HG03280 (cell line): Measurements from ENCODE around the gene NFIA.

Experiments used
- ATAC-seq: cut with Tn5 transposase; IDR thresholded peaks from one replicate; pipeline ENCODE4 v1.9.1; 2021; ENCODE audit warnings: mild to moderate bottlenecking, moderate library complexity; ENCODE audit not compliant: unreplicated experiment

The NFIA gene

DNA sequence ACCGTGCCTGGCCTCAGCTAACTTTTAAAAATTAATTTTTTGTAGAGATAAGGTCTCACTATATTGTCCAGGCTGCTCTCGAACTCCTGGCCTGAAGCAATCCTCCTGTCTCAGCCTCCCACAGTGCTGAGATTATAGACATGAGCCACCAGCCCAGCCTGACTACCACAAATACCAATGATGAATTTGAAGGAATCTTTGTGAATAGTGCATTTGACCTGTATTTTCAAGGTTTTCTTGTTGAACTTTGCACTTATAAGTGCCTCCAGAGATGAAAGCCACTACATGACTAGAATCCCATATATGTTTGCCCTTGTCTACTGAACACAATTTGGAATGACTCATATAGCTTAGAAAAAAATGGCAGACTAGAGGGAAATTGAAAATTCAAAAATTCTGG is 297.3 kb downstream of the NFIA start:
- no peak for ATAC-seq

DNA sequence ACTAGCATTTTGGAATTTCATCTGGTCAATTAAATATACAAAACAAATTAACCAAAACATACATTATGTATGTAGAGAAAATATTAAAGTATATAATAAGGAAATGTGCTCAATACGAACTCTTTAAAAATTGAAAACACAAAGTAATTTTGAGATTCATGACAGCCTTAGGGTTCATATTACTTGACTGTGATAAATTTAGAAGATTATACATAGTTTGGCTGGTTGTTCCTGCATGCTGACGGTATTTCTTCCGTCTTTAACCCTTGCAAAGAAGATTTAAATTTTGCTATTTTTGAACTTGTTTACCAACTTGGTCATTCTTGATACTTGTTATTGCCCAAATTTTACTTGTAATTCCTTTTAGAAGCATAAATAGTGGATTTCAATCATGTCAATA is 298.2 kb downstream of the NFIA start:
- no peak for ATAC-seq

DNA sequence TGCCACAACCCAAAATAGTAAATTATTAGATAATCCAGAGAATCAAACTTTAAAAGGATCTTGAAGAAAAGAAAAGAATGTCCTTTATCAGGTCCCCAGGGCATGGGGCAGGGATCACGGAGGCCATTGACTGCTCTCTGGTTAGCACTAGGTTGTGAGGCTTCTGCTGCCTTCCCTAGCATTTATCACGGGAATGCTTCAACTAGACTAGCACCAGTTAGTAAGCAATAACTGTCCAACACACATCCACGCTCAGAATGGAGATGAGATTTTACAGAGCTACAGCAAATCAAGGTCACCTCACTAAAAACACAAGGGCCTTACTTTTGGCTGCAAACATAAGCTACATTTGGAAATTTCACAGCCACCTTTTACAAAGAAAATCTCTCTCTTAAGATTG is 304.0 kb downstream of the NFIA start:
- ATAC-seq, result no peak

DNA sequence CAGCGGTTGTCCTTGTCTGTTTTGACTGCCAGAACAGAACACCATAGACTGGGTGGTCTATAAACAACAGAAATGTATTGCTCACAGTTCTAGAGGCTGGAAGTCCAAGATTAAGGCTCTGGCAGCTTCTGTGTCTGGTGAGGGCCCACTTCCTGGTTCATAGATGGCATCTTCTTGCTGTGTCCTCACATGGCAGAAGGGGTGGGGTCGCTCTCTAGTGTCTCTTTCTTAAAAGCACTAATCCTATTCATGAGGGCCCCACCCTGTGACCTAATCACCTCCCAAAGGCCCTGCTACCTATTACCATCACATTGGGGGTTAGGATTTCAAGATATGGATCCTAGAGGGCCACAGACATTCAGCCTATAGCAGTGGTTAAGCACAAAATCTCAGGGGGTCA is 304.4 kb downstream of the NFIA start:
- no peak for ATAC-seq

DNA sequence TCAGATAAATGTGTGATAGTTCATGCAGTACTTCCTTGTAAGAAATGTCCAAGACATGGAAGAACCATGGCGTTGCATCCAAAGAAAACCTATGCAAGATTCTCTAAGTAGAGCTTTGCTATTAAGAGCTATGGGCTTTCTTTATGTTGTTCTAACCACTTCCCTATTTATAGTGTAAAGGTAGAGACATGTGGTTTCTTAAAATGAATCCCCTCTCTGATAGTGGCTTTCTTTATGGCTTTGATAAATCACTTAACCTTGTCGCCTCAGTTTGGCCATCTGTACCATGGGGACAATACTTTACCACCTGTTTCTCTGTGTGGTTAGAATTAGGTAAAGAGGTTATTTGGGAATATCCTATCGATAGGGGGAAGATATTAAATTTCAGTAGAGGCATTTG is 305.5 kb downstream of the NFIA start:
- peak; percentile 67 for ATAC-seq

DNA sequence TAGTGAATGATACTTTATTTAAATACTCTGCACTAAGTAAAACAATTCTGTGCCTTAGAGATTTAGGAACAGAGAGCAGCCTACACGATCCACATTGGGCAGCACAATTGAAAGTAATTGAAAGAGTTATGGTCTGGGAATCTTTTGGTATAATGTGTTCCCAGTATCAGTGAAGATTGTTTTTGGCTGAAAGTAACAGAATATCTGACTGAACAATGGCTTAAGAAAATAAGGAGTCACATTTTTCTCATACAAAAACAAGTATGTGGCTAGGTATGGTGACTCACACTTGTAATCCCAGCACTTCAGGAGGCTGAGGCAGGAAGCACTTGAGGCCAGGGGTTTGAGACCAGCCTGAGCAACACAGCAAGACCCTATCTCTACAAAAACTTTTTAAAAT is 306.2 kb downstream of the NFIA start:
- no peak for ATAC-seq

DNA sequence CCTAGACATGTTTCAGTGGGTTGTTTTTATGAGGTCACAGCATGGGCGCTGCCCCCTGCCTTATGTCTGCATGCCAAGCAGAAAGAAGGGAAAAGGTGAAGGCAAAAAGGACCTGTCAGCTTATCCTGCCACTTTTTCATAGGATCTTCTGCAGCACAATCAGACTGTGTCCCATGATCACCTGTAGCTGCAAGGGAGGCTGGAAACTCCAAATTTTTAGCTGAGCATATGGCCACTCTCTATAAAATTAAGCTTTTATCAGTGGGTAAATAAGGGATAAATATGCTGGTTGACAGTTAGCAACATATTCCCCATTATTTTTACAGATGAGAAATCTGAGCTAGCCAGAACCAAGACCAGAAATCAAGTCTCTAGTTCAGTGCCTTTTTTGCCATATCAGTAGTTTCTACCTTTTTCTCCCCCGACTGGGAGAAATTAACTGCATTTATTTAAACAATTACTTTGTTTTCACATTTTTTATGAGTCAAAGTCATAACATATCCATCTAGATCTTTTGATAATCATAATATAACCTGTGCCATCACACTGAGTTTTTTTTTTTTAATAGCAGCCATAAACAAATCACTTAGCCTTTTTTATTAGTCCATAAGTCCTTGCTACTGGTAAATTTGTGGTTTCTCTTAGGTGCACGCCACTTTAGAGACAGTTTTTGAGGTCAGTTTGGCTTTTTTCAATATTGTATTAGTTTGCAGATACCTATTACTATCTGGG is 307.0 kb downstream of the NFIA start:
- no peak for ATAC-seq

DNA sequence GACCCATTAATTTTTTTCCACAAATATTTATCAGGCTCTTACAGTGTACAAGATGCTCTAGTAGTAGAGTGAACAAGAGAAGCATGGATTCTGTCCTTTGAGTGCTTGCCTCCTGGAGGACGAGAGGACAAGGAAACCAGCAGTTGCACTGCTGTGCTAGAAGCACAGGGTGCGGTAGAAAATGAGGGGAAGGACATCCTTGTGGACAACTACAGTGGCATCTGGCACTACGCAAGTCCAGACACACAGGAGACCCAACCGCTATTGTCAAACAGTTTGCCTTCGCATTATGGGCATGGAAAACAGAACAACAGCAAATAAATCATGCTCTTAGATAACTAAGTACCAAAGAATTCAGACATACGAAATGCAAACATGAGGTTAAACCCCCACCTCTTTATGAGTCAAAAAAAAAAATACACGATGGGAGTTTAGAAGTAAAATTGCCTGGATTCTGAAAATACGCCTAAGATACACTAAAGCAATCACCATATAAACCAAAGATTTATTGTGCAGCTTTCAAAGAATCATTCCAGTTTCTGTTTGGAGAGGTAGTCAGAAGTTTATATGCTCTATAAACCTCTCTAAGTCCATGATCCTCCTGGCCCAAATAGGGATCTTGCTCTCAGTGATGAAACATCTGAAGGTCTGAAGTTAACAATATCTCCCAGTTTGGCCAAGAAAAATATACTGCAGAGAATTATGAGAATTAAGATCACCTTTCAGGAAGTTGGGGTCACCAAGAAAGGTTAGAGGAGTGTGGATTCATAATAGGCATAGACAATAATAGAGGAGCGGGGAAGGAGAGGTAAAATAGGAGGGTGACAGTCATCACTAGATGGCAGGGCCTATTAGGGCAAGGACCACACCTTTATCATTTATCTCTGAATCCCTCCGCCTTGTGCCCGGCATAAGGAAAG is 307.8 kb downstream of the NFIA start:
- no peak for ATAC-seq

DNA sequence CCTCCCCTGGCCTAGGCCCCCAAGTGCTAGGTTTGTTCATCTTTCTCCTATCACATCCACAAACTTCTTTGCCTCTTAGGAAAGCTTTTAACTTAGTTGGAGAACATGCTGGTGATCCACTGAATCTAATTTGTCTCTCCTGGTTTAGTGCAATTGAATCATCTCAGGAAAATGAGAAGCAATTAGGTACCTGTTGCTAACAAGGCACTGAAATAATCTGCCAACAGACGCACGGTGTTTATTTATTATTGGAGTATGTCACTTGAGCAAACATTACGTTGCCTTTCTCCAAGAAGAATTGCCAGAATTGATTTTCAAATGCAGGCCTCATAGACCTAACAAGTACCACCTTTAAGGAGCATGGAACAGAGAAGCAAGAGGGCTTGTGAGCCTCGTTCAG is 309.4 kb downstream of the NFIA start:
- ATAC-seq, result no peak

DNA sequence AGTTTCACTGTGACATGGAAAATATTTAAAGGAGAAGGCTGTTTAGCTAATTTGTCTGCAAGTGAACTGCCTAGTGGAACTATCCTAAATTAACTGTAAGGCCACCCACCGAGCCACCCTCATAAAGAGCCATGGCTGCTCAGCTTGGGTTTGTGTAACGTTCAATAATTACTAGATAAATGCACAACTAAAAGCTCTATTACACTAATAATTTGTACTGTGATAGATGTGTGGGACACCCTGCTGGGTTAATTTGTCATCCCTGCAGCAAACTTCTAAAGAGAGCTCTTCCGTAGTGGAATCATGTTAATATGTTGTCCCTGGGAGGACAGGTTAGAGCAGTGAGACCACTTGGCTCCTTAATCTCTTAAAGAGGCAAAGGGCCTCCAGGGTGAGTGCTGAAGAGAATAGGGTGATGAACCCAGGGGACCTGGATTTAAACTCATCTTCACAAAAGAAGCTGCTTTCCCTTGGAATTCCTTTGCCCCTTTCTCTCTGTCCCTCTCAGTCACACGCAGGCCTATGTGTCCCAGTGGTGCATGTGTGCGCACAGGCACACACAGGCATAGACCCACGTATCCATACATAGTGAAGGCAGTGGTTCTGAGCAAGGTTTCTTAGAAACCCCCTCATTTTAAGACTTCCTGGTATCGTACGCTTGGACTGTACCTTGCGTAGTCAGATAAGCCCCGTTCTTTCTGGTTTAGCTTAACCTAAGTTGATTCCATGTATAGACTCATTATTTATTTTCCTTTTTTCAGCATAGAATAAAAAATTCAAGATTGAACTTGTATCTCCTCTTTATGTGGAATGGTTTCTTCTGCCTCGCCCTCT is 310.3 kb downstream of the NFIA start:
- ATAC-seq, result no peak

DNA sequence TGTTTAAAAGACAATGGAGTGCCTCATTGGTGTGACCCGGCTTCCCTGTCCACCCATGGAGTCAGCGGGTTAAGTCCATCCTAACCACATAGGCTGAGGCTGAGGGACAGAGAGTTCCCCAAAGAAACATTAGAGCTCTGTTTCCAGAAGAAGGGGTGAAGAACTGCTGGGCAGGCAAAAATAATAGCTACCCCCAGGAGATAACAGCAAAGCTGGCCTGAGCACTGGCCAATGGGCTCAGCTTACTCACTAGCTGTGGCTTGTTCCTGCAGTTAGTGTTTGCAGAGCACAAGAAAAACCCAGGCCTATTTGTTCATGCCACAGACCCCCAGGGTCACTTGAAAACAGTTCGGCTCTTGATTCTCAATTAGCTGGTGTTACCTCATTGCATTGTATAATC is 311.2 kb downstream of the NFIA start:
- no peak for ATAC-seq

DNA sequence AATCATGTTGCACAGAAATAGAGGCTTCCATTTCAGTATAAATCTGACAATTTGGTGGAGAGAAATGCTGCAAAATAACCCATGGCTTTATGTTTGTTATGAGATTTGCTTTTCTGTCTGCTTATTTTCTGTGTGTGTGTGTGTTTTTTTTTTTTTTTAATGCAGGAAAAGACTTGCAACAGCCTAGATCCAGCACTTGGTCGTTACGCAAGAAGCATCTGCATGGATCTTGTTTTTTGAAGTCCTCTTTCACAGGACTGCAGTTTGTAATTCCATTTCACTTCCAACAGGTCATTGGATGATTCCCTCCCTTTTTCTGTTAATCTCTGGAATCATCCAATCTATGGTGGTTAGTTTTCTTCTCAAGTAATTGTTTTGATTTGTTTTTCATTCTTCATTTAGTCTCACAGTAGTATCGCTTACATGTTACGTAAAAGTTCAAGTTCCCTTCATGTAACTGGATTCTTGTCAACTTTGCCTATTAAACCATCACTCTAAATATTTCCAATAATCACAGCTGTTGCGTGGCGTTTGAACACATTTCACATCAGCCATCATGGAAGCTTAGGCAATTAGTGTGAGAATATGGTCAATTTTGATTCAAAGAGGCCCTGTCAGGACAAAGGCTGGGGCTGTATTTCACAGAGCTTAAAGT is 312.9 kb downstream of the NFIA start:
- no peak for ATAC-seq

DNA sequence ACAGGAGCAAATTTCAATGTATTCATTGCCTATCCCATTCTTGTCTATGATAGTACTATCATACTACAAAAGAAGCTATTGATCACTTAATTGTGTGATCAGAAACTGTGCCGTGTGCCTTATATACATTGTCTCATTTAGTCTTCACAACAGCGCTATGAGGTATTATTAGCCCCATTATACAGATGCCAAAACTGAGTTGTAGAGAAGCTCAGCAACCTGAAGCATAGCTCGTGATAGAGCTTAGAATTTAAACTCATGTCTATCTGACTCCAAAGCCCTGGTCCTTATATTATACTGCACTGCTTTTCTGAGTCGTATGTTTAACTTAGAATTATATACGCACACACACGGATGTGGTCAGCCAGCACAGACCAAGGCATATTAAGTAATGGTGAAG is 315.1 kb downstream of the NFIA start:
- ATAC-seq, result no peak

DNA sequence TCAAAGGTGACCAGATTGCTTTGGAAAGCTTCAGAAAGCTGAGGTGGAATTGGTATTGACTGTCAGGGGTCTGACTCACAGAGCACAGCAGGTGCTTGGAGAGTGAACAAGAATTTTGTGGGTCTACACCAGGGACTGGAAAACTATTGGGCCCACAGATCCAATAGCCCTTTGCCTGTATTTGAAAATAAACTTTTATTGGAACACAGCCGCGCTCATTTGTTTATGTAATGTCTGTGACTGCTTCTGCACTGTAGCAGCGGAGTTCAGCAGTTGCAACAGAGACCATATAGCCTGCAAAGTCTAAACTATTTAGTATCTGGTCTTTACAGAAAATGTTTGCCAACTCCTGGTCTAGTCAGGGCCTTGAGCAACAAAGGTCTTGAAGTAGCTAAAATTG is 315.6 kb downstream of the NFIA start:
- ATAC-seq, result no peak

DNA sequence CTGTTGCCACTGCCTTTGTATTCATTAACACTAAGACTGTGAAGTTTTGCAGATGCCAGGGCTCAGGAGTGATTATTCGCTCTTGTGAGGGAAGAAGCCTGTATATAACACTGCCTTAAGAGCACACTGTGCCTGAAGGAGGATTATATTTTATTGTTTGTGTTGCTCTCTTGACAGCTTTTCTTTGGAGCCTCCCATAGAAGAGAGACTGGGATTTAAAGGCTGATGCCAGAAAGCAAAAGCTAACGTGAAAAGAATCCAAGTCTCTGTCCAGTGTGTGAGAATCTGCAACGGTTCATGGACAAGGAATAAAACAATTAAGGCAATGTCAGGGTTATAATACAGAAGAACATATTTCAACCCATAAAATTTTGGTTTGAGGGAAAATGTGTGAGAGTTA is 316.8 kb downstream of the NFIA start:
- no peak for ATAC-seq

DNA sequence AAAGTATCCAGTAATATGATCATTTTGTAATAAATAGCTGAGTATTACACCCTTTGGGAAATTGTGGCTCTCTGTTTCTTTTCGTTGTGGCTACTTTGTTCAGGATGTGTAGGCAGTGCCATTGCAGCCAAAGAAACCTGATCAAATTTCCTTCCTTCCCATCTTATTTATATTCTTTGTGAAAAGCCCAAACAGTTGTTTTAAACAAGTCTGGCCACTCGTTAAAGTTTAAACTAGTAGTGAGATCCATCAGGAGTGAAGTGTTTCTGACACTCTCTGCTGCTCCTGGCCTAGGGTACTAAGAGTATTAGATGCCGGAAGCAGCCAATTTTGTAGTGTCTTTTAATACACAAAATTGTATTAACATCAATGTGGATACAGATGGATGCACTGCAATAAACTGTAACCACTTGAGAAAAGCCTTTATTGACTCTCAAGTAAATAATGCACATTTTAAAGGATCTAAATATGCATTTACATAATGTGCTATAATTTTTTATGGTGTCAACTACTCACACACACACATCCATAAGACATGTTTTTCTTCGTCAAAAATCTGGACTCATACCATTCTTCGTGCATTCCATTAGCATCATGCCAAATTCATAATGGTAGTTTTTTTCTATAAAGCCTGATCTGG is 317.9 kb downstream of the NFIA start:
- no peak for ATAC-seq

DNA sequence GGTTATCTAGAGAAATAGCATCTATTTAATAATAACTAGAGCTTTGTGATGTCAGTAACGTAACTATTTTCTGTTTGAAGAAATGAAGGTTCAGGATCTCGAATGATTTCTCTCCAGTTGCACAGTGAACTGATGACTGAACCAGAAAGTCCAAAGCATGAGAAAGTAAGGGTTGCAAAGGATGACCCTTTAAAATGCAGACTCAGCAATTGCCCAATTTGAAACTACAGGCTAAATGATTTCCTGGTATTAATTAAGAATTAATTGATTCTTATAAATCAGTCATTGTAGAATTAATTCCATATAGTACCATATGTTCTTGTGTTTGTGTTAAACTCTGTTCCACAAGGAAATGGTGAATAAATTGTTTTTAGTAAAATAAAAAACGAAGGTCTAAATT is 318.6 kb downstream of the NFIA start:
- ATAC-seq, result no peak

DNA sequence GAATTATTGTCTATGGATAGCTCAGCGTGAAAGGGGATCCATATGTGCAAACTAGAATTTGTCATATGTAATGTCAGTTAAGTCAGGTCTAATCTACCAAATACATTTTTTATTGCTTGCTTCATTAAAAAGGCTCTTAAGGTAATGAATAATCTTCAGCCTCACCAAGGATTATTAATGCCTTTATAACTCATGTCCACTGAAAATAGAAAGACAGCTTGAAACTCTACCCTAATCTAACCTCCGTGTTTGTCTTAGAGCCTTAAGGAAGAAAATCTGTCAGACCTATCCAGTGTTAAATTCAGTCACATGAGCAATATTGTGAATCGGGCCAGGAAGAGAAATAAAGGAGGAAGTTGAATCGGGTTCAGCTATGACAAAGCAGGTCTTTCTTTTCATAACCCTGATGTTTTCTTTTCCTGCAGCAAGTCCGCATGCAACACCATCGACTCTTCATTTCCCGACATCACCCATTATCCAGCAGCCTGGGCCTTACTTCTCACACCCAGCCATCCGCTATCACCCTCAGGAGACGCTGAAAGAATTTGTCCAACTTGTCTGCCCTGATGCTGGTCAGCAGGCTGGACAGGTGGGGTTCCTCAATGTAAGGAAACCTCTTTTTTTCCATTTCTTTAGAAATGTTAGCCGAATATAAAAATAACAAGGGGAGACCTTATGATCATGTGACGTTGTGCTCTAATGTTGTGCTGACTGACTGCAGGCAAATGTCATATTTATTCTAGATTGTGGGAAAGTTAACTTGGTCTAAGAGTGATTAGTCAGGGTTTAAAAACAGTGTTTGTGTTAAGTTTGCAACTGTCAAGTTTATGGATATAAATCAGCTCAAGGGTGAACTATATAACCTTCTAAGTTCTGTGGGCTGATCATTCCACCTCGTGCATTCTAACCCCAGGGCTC is 321.6 kb downstream of the NFIA start:
- ATAC-seq, result no peak

DNA sequence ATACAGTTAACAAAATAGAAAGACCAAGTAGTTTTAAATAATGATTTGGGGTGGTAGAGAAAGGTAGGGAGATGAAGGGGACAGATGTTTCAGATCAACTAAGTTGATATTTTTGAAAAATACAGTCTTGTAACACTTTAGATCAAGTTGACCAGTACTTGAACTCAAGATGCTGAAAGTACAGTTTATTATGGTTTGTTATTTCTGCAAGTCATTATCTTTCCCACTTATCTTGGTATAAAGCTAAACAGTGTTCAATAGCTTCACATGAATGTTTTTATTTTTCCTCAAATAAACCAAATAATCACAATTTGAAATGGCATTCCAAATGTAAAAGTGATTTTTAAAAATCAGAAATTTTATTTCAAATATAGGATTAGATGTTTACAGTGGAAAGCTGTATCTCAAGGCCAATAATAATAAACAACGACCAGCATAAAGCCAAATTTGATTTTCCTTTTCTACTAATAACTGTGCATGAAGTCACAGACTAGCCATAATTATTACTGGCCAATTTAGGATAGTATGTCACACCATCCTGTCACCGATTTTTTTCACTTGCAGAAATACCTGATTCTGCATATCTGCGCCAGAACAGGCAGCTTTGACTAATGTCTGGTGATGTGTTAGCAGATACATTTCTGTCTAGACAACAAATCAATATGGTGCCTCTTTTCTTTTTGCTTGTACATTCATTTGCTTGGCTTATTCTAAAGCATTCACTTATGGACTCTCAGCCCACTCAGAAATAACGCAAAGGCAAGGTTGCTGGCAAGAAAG is 322.4 kb downstream of the NFIA start:
- ATAC-seq, result no peak
